GM10266 (cell line): ENCODE data around the gene AKNA.
A peak's percentile ranks its signal among the peaks of the same experiment; 100 is the strongest.

Experiments
- DNase-seq: peaks from one replicate; pipeline ENCODE4 v3.0.0; 2012; ENCODE audit errors: extremely low spot score
- TF ChIP-seq, protein P1 (sequence below): IDR thresholded peaks from 2 replicates; pipeline ENCODE4 v1.5.1; 2012; ENCODE audit warnings: mild to moderate bottlenecking, low read depth; ENCODE audit not compliant: control insufficient read depth, insufficient read depth; ENCODE audit errors: missing control alignments

Gene AKNA

GRCh38 chr9:114387680-114388356, at the start of gene AKNA:
TSS of gene AKNA (minus strand) at chr9:114387982. CDS start at chr9:114381333, 6,649 bp downstream.
- DNase-seq = peak; percentile 38
- TF ChIP-seq, protein P1, sequence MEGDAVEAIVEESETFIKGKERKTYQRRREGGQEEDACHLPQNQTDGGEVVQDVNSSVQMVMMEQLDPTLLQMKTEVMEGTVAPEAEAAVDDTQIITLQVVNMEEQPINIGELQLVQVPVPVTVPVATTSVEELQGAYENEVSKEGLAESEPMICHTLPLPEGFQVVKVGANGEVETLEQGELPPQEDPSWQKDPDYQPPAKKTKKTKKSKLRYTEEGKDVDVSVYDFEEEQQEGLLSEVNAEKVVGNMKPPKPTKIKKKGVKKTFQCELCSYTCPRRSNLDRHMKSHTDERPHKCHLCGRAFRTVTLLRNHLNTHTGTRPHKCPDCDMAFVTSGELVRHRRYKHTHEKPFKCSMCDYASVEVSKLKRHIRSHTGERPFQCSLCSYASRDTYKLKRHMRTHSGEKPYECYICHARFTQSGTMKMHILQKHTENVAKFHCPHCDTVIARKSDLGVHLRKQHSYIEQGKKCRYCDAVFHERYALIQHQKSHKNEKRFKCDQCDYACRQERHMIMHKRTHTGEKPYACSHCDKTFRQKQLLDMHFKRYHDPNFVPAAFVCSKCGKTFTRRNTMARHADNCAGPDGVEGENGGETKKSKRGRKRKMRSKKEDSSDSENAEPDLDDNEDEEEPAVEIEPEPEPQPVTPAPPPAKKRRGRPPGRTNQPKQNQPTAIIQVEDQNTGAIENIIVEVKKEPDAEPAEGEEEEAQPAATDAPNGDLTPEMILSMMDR = no peak

GRCh38 chr9:114437401-114437893, 49.7 kb upstream of the AKNA start:
- TF ChIP-seq, protein P1 = no peak
- no peak for DNase-seq

DNA sequence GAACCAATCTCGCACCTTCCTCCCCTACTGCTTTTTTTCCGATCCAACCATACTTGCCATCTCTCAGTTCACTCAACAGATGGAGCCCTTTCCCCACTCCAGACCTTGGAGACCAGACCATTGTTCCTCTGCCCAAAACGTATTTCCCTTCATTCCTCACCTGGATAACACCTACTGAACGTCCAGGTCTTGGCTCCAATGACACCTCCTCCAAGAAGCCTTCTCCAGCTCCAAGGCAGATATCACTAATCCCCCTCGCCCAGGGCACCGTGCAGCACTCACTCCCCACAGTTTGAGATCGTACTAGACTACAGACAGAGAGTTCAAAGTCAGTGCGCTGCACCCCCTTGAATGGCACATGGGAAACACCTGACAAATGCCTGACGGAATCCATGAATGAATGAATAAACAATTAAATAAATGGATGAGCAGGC, 47.1 kb upstream of the AKNA start:
- DNase-seq = peak; percentile 59
- TF ChIP-seq, protein P1 = peak; percentile 58

DNA sequence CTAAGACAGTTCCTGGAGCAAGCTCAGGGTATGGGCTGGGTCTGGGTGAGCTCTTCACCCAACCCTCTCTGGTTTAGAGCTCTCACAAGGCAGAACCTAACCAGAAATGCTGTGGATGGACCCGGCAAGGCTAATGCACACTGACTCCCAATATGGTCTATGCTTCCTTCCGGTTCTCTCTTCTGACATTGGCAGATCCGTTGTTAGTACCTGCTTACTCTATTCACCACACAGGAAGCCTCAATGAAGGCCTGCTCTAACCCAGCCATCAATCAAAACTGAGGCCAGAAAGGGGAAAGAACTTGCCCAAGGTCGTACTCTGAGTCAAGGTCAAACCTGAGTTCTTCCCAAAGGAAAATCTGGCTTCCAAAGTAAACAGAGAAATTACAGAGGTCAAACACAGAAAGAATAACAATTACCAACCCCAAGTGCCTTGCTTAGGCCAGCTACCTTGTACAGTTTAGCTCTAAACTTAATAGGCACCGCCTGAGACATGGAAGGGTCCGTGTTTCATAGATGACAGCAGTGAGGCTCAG, 46.0 kb upstream of the AKNA start:
- no peak for DNase-seq
- TF ChIP-seq, protein P1 = no peak

GRCh38 chr9:114433086-114433485, 45.3 kb upstream of the AKNA start:
- DNase-seq = no peak
- TF ChIP-seq, protein P1 = no peak

GRCh38 chr9:114432323-114433067, 44.7 kb upstream of the AKNA start:
- TF ChIP-seq, protein P1 = no peak
- no peak for DNase-seq
